Thoracic aorta (tissue), 2 donors: ENCODE results near the gene SPATA13. TPM values are rescaled to one million over a fixed set of nuclear protein-coding genes. Genes with fewer than 3 reads are reported as not detected.

Experiments used
- ATAC-seq: fragments of 150-250 bp; one replicate; pipeline ENCODE4 v1.8.0; 2017; ENCODE audit warnings: low read depth; ENCODE audit not compliant: insufficient number of reproducible peaks, low FRiP score
- DNase-seq: peaks from one replicate; pipeline ENCODE4 v3.0.0-alpha.2; 2020; ENCODE audit warnings: low spot score
- H3K27ac ChIP-seq, 2 donors: fragments of 200-600 bp; sonication (generic); 1 replicate in 1 of 2; 2 replicates in 1 of 2; pipeline ENCODE4 v1.5.1; 2016; ENCODE audit warnings: mild to moderate bottlenecking in 2 of 2, moderate library complexity in 2 of 2
- H3K27me3 ChIP-seq: fragments of 200-600 bp; sonication (generic); replicated peaks from 2 replicates; pipeline ENCODE4 v1.6.0; 2016; ENCODE audit warnings: mild to moderate bottlenecking; ENCODE audit not compliant: insufficient read depth
- H3K36me3 ChIP-seq: fragments of 200-600 bp; sonication (generic); one replicate; pipeline ENCODE4 v1.5.1; 2016
- H3K4me1 ChIP-seq, 2 donors: fragments of 200-600 bp; sonication (generic); 1 replicate in 1 of 2; 2 replicates in 1 of 2; pipeline versions ENCODE4 v1.5.1 to v1.6.0; 2016; ENCODE audit warnings: low read depth in 2 of 2, mild to moderate bottlenecking in 1 of 2; ENCODE audit not compliant: control insufficient read depth in 1 of 2
- H3K4me3 ChIP-seq: fragments of 200-600 bp; sonication (generic); 2 replicates; pipeline ENCODE4 v1.5.1; 2016; ENCODE audit warnings: mild to moderate bottlenecking
- H3K9me3 ChIP-seq: fragments of 200-600 bp; sonication (generic); 2 replicates; pipeline ENCODE4 v1.5.1; 2016
- total RNA-seq, 2 donors: library from RNA; depleted of rRNA; stranded (reverse); fragments of >200 nt; gene quantifications; one replicate each; pipeline versions ENCODE4 v1.1.0 to v1.2.3, GENCODE V29; 2016
- TF ChIP-seq, protein P1 (sequence below): fragments of 200-600 bp; sonication (generic); IDR thresholded peaks from one replicate; pipeline ENCODE4 v1.5.1; 2019; ENCODE audit warnings: antibody characterized with exemption

SPATA13 gene
- total RNA-seq, 2 donors from 2014 or later = 14.5 to 33.4 TPM

- TF ChIP-seq, protein P1, sequence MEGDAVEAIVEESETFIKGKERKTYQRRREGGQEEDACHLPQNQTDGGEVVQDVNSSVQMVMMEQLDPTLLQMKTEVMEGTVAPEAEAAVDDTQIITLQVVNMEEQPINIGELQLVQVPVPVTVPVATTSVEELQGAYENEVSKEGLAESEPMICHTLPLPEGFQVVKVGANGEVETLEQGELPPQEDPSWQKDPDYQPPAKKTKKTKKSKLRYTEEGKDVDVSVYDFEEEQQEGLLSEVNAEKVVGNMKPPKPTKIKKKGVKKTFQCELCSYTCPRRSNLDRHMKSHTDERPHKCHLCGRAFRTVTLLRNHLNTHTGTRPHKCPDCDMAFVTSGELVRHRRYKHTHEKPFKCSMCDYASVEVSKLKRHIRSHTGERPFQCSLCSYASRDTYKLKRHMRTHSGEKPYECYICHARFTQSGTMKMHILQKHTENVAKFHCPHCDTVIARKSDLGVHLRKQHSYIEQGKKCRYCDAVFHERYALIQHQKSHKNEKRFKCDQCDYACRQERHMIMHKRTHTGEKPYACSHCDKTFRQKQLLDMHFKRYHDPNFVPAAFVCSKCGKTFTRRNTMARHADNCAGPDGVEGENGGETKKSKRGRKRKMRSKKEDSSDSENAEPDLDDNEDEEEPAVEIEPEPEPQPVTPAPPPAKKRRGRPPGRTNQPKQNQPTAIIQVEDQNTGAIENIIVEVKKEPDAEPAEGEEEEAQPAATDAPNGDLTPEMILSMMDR = no peak
- DNase-seq (no peak), ATAC-seq (no peak)
- Histone ChIP-seq H3K27me3 (no peaks in the 10 kb centered on the region), H3K9me3 (no peaks in the 10 kb centered on the region), H3K27ac (no peak overlapping the region), H3K4me1 (no peaks in the 10 kb centered on the region), H3K36me3 (no peaks in the 10 kb centered on the region), H3K4me3 (no peak overlapping the region)
Observed at GRCh38 chr13:24328145-24328544, 167.6 kb downstream of the SPATA13 start.

GRCh38 chr13:24338721-24339120 lies 178.2 kb downstream of the SPATA13 start:
- ATAC-seq (no peak), DNase-seq (no peak)
- Histone ChIP-seq H3K4me3 (no peak overlapping the region), H3K27me3 (no peaks in the 10 kb centered on the region), H3K36me3 (no peaks in the 10 kb centered on the region), H3K4me1 (no peaks in the 10 kb centered on the region), H3K27ac (no peak overlapping the region), H3K9me3 (no peaks in the 10 kb centered on the region)
- TF ChIP-seq, protein P1 = no peak

- TF ChIP-seq, protein P1 = no peak
- Histone ChIP-seq H3K36me3 (no peaks in the 10 kb centered on the region), H3K4me1 (no peaks in the 10 kb centered on the region), H3K9me3 (no peaks in the 10 kb centered on the region), H3K27ac (no peak overlapping the region), H3K27me3 (no peaks in the 10 kb centered on the region), H3K4me3 (no peak overlapping the region)
- DNase-seq = no peak
- ATAC-seq = no peak
Observed at GRCh38 chr13:24339937-24340607, 179.6 kb downstream of the SPATA13 start.

DNA sequence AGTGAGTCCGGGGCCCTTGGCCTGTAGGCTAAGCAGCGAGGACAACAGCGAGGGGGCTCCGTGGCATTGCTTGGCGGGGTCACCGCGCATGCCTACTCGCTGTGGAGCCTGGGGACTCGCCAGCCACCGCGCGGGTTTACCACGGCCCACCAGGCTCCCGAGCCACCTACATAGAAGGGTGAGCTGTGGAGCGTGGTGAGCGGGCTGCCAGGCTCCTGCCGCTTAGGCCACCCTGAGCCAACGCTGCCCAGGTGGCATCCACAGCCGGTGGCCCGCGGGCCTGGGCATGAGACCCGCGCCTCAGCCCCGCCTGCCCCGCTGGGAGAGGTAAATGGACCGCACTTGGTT lies 180.1 kb downstream of the SPATA13 start:
- no peak for DNase-seq
- no peak overlapping the region for H3K27ac ChIP-seq
- TF ChIP-seq, protein P1 = no peak
- no peaks in the 10 kb centered on the region for H3K9me3 ChIP-seq
- H3K4me1 ChIP-seq = no peaks in the 10 kb centered on the region
- H3K4me3 ChIP-seq = no peak overlapping the region
- H3K36me3 ChIP-seq = no peaks in the 10 kb centered on the region
- H3K27me3 ChIP-seq = no peaks in the 10 kb centered on the region
- no peak for ATAC-seq

GRCh38 chr13:24341439-24341838 lies 180.9 kb downstream of the SPATA13 start:
- no peak for ATAC-seq
- Histone ChIP-seq H3K9me3 (no peaks in the 10 kb centered on the region), H3K27ac (no peak overlapping the region), H3K36me3 (no peaks in the 10 kb centered on the region), H3K4me1 (no peaks in the 10 kb centered on the region), H3K27me3 (no peaks in the 10 kb centered on the region), H3K4me3 (no peak overlapping the region)
- TF ChIP-seq, protein P1 = no peak
- DNase-seq = no peak
